HG02642 (cell line): ENCODE measurements around the gene SYT11.
"Not testable (repeated sequence)": the region's sequence is repeated elsewhere in the genome, so short reads cannot be mapped to it uniquely, and the experiment has no call there.

ENCODE experiments used
- ATAC-seq: cut with Tn5 transposase; IDR thresholded peaks from one replicate; pipeline ENCODE4 v1.9.1; 2021; ENCODE audit warnings: mild to moderate bottlenecking; ENCODE audit not compliant: unreplicated experiment, poor library complexity

The SYT11 gene

DNA sequence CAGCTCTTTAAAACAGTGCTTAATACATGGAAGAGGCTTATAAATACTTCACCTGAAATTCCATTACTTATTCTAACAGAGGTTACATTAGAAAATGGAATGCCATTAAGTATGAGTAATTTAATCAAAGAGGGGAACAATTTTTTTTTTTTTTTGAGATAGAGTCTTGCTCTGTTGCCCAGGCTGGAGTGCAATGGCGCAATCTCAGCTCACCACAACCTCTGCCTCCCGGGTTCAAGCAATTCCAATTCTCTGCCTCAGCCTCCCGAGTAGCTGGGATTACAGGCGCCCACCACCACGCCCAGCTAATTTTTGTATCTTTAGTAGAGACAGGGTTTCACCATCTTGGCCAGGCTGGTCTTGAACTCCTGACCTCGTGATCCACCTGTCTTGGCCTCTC is 36.2 kb downstream of the SYT11 start:
- not testable (repeated sequence) for ATAC-seq

- not testable (repeated sequence) for ATAC-seq
These were observed 37.1 kb downstream of the SYT11 start for GRCh38 chr1:155896476-155896875.

GRCh38 chr1:155897746-155898145 is 38.4 kb downstream of the SYT11 start:
- ATAC-seq: no peak

GRCh38 chr1:155898888-155899287 is 39.5 kb downstream of the SYT11 start:
- no peak for ATAC-seq

DNA sequence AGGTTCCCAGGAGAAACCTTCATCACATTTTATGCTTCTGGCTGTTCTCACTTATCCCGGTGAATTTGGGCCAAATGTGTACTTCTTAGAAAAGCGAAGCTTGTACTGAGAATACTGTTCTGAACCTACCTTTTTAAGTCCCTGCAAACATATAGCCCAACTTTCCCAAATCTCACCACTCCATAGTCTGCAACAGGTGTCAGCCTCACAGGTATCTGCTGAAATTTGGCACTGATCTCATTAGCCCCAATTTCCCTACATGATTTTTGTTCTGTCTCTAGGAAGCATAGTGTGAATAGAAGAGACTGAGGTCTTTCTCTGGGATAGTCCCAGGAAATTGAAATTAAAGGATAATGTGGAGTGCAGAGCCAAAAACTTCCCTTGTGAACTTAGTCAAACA is 40.3 kb downstream of the SYT11 start:
- ATAC-seq: no peak

DNA sequence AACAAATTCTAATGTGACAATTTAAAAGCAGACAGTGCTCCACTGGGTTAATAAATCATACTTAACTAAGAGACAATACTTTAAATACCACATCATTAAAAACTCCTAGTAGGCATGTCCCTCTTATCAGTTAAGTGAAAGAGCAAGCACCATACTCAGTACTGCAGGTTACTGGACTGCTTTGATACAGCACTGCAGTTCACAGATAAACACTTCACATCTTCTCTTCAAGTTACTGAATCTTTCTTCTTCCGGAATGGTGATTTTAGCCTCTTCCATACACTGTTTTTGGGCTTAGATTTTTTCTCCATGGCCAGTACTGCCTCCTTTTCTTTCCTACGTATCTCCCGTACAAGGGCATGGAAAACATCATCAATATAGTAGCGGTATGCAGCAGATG is 40.8 kb downstream of the SYT11 start:
- ATAC-seq: no peak

DNA sequence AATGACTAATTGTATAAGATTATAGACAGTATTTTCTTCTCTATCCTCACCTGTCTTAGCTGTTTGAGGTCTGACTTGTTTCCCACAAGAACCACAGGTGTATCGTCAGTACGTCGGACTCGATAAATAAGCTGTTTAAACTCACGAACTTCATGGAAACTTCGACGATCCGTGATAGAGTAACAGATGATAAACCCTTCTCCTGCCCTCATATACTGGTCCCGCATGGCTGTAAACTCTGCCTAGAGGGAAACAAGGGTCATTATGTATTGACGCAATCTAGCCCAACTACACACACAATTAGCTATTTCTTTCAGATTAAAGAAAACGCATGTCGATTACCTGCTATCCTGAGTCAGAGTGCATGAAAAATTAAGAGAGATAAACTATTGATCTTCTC is 44.9 kb downstream of the SYT11 start:
- no peak for ATAC-seq

DNA sequence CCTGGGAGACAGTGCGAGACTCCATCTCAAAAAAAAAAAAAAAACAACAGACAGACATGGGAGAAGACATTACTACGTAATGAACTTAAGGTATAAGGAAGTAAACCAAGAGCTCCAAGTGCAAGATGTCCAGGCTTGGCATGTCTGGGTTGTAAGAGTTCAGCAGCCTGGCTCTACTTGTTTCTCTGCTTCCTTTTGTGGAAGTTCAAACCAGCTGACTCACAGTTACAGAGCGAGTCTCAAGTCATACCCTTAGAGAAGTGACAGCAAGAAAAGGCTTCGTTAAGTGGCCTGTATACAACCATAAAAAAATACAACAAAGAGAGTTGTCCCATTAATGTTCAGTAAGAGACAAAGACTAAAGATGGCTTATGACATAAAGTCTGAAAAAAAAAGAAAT is 50.5 kb downstream of the SYT11 start:
- ATAC-seq: no peak

- peak; percentile 28 for ATAC-seq
These were observed 51.3 kb downstream of the SYT11 start for GRCh38 chr1:155910621-155911121.

DNA sequence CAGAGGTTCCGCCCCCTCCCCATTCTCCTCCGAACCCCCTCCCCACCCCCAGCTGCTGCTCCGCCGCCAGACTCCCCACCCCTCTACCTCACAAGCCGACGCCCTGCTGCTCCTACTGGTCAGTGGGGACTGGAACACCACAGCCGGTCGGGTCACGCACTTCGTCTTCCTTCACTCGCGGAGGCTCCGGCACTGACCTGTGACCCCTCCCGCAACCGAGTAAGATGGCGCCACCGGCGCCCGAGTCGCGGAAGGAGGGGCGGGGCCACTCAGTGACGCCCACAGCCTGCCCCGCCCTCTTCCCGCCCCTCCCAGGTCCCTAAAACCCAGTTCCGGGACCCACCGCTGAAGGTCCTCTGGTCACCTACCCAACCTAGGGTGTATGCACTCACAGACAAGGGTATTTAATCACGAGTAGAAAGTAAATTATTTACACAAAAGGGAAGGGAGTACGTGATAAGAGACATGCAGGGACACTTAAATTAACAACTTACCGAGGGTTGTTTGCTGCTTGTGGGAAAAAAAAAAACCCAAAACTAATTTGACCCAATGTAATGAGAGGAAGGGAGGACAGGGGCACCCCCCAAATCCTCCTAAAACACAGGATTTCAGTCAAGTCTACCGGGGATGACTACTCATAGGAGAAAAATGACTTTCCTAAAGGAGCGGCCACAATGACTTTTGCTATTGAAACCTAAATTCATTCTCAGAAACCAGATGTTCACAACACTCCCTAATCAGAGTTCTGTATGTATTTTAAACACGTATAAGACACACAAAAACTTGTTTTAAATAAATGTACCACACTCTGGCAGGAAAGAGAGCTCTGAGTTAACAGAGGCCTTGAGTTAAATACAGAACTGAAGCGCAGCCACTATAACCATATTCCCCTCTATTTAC is 52.0 kb downstream of the SYT11 start, which contains the start of gene RIT1:
RIT1 (minus strand) TSS at position 194 of the 900 bp plus-strand sequence. CDS start 588 bp downstream, outside the sequence.
- peak; percentile 84 for ATAC-seq

GRCh38 chr1:155912056-155912536 is 52.7 kb downstream of the SYT11 start:
- ATAC-seq: no peak

- no peak for ATAC-seq
These were observed 54.8 kb downstream of the SYT11 start for GRCh38 chr1:155913969-155914757.

DNA sequence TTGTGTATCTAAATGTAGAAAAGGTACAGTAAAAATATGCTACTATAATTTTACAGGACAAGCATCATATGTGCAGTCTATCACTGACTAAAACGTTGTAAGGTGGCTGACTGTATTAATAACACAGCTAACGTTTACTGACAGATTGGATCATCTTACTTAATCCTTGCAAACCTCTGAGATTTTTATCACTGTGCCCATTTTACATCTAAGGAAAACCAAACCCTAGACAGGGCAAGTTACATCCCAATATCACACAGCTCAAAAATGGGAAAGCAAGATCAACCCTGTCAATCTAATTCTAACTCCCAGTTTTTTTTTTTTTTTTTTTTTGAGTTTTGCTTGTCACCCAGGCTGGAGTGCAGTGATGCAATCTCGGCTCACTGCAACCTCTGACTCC is 59.3 kb downstream of the SYT11 start:
- no peak for ATAC-seq

GRCh38 chr1:155919801-155920200 is 60.4 kb downstream of the SYT11 start:
- ATAC-seq: no peak

DNA sequence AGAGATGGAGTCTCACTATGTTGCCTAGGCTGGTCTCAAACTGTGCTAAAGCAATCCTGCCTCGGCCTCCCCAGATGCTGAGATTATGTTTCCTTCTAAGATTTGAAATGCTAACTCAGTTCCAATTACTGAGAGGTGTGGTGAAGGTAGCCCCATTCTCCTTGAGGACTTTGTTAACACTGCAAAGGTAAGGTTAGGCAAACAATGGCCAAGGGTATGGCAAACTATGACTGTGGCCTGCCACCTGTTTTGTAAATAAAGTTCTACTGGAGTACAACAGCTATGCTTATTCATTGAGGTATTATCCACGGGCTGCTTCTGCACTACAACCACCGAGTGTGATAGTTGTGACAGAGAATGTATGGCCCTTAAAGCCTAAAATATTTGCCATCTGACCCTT is 61.4 kb downstream of the SYT11 start:
- no peak for ATAC-seq

DNA sequence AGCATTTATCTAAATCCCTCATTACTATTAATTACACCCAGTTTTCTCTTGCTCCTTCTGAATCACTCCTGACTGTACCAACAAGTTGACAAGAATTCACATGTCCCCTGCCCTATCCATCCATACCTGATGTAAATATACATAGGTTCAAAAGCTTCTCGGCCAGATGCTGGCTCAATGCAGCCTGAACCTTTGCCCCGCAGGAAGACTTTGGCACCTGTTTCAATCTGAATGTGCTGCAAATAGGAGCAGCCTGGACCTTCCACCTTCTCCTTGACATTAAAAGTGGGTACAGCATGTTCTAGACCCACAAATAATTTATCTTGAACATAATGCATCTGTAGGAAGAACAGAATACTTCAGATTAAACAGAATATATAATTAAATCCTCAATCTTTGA is 66.1 kb downstream of the SYT11 start:
- no peak for ATAC-seq

DNA sequence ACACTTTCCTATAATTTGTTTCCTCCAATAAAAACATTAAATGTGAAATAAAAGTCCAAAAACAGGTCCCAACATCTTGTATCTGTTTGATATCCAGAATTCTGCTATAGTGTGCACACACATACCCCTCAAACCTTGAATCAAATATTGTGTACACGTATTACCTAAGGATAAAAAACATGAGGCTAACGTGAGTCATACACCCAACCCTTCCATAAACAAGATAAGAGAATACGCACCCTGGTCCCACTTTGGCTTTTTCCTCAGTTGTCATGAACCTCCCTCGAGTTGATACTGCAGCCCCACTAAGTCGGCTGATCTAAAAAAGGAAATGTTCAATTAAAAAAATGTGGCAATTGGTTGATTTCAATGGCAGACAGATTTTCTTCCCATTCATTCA is 69.7 kb downstream of the SYT11 start:
- no peak for ATAC-seq

DNA sequence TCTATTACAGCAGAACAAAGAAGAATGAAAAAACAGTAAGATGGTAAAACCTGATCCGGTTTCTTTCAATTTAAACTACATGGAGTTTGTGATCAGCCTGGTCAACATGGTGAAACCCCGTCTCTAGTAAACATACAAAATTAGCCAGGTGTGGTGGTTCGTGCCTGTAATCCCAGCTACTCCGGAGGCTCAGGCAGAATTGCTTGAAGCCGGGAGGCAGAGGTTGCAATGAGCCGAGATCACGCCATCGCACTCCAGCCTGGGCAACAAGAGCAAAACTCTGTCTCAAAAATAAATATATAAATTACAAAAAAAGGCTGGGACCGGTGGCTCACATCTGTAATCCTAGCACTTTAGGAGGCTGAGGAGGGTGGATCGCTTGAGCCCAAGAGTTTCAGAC is 71.4 kb downstream of the SYT11 start:
- ATAC-seq: not testable (repeated sequence)

GRCh38 chr1:155931332-155932038 is 72.1 kb downstream of the SYT11 start:
- no peak for ATAC-seq

GRCh38 chr1:155932081-155932480 is 72.7 kb downstream of the SYT11 start:
- ATAC-seq: no peak
